Measurements from ENCODE around the gene RPL13A. TPM values are rescaled to one million over a fixed set of nuclear protein-coding genes. Genes with fewer than 3 reads are reported as not detected.

Gene RPL13A
- total RNA-seq, 1 experiment from 2014 or later, result 3,819 TPM

- ChIA-PET CTCF (interaction anchor here (1.2 to 1.5 kb wide), 3 partner anchors 25 to 72 kb away, joined by 4 to 8 read pairs (median 5); partner anchors contain the start of gene FLT3LG), POLR2A (interaction anchor here (1.2 to 4.0 kb wide), 4 partner anchors 9 to 82 kb away, joined by 4 to 69 read pairs (median 12); partner anchors contain the start of genes NOSIP, PRRG2 and RPL13A)
- intact Hi-C loops (cut with micrococcal nuclease), result no loop called here
- DNase-seq (ENCODE audit: unreplicated experiment), result no peak
- H3K9me3 Mint-ChIP-seq (ENCODE audit: unreplicated experiment), result no peaks in the 10 kb centered on the region
- no TSS peak for BruUV-seq (replicated peaks)
- H3K27me3 Mint-ChIP-seq (ENCODE audit: insufficient read depth, unreplicated experiment), result no peaks in the 10 kb centered on the region
- peaks cover 6% of the 10 kb centered on the region for H3K4me1 Mint-ChIP-seq (ENCODE audit: insufficient read depth, unreplicated experiment)
- H3K36me3 Mint-ChIP-seq (ENCODE audit: insufficient read depth, unreplicated experiment), result peaks cover 82% of the 10 kb centered on the region
- no peak overlapping the region for H3K4me3 Mint-ChIP-seq (ENCODE audit: unreplicated experiment)
- TF ChIP-seq CTCF (IDR thresholded peaks at IDR 0.05; ENCODE audit: unreplicated experiment), result no peak
- no peak overlapping the region for H3K27ac Mint-ChIP-seq (ENCODE audit: low read depth, unreplicated experiment)
Measured at GRCh38 chr19:49498475-49498874, 11.1 kb downstream of the RPL13A start.

- no TSS peak for BruUV-seq (replicated peaks)
- intact Hi-C loops (cut with micrococcal nuclease), result no loop called here
- H3K36me3 Mint-ChIP-seq (ENCODE audit: insufficient read depth, unreplicated experiment), result peaks cover 75% of the 10 kb centered on the region
- H3K27me3 Mint-ChIP-seq (ENCODE audit: insufficient read depth, unreplicated experiment), result no peaks in the 10 kb centered on the region
- peaks cover 6% of the 10 kb centered on the region for H3K4me1 Mint-ChIP-seq (ENCODE audit: insufficient read depth, unreplicated experiment)
- ChIA-PET CTCF (interaction anchor here (1.2 to 1.5 kb wide), 3 partner anchors 26 to 71 kb away, joined by 4 to 8 read pairs (median 5); partner anchors contain the start of gene FLT3LG), POLR2A (interaction anchor here (0.7 to 4.0 kb wide), 4 partner anchors 9 to 81 kb away, joined by 4 to 69 read pairs (median 8); partner anchors contain the start of genes NOSIP, PIH1D1, PRRG2 and RPL13A)
- no peak overlapping the region for H3K4me3 Mint-ChIP-seq (ENCODE audit: unreplicated experiment)
- TF ChIP-seq CTCF (IDR thresholded peaks at IDR 0.05; ENCODE audit: unreplicated experiment), result no peak
- H3K9me3 Mint-ChIP-seq (ENCODE audit: unreplicated experiment), result no peaks in the 10 kb centered on the region
- peak overlapping the region; percentile 57 for H3K27ac Mint-ChIP-seq (ENCODE audit: low read depth, unreplicated experiment)
- DNase-seq (ENCODE audit: unreplicated experiment), result no peak
Measured at GRCh38 chr19:49499030-49499670, 11.7 kb downstream of the RPL13A start.

- Mint-ChIP-seq H3K27me3 (ENCODE audit: insufficient read depth, unreplicated experiment) (no peaks in the 10 kb centered on the region), H3K9me3 (ENCODE audit: unreplicated experiment) (no peaks in the 10 kb centered on the region), H3K4me3 (ENCODE audit: unreplicated experiment) (no peak overlapping the region), H3K27ac (ENCODE audit: low read depth, unreplicated experiment) (no peak overlapping the region), H3K36me3 (ENCODE audit: insufficient read depth, unreplicated experiment) (peaks cover 39% of the 10 kb centered on the region), H3K4me1 (ENCODE audit: insufficient read depth, unreplicated experiment) (peaks cover 6% of the 10 kb centered on the region)
- POLR2A ChIA-PET, result interaction anchor here (0.6 to 2.1 kb wide), 6 partner anchors 38 to 111 kb away, joined by 3 to 15 read pairs (median 3); no protein-coding TSS in a partner anchor
- no TSS peak for BruUV-seq (replicated peaks)
- intact Hi-C loops (cut with micrococcal nuclease), result loop anchor here (1.0 kb wide), 2 partner anchors 44 to 67 kb away; no protein-coding TSS in a partner anchor
- DNase-seq (ENCODE audit: unreplicated experiment), result peak; percentile 73
- CTCF ChIA-PET, result interaction anchor here (0.6 to 4.6 kb wide), 18 partner anchors 9 to 426 kb away, joined by 3 to 49 read pairs (median 4); partner anchors contain the start of genes ATF5 and NUP62
- peak; percentile 44 for TF ChIP-seq CTCF (IDR thresholded peaks at IDR 0.05; ENCODE audit: unreplicated experiment)
Measured at GRCh38 chr19:49502866-49503581, 15.6 kb downstream of the RPL13A start.

- TF ChIP-seq CTCF (IDR thresholded peaks at IDR 0.05; ENCODE audit: unreplicated experiment), result no peak
- no peaks in the 10 kb centered on the region for H3K9me3 Mint-ChIP-seq (ENCODE audit: unreplicated experiment)
- intact Hi-C loops (cut with micrococcal nuclease), result loop anchor here (1.0 kb wide), 2 partner anchors 44 to 67 kb away; no protein-coding TSS in a partner anchor
- no peak for DNase-seq (ENCODE audit: unreplicated experiment)
- CTCF ChIA-PET, result interaction anchor here (0.6 to 4.6 kb wide), 15 partner anchors 12 to 425 kb away, joined by 3 to 49 read pairs (median 4); partner anchors contain the start of genes ATF5 and NUP62
- H3K4me1 Mint-ChIP-seq (ENCODE audit: insufficient read depth, unreplicated experiment), result peaks cover 6% of the 10 kb centered on the region
- H3K4me3 Mint-ChIP-seq (ENCODE audit: unreplicated experiment), result no peak overlapping the region
- POLR2A ChIA-PET, result interaction anchor here (0.6 to 2.1 kb wide), 4 partner anchors 38 to 112 kb away, joined by 3 to 15 read pairs (median 3); no protein-coding TSS in a partner anchor
- no peak overlapping the region for H3K27ac Mint-ChIP-seq (ENCODE audit: low read depth, unreplicated experiment)
- H3K36me3 Mint-ChIP-seq (ENCODE audit: insufficient read depth, unreplicated experiment), result peaks cover 33% of the 10 kb centered on the region
- no peaks in the 10 kb centered on the region for H3K27me3 Mint-ChIP-seq (ENCODE audit: insufficient read depth, unreplicated experiment)
- no TSS peak for BruUV-seq (replicated peaks)
Measured at GRCh38 chr19:49503582-49503962, 16.2 kb downstream of the RPL13A start.

Measured in MCF 10A (cell line).